Activated CD4-positive, alpha-beta memory T cell treated with anti-CD3 and anti-CD28 coated beads for 36 hours (primary cell): ENCODE results near the gene MAGEB4. TPM values are rescaled to one million over a fixed set of nuclear protein-coding genes. Genes with fewer than 3 reads are reported as not detected.

ENCODE experiments used
- total RNA-seq, 2 experiments: library from RNA; stranded (reverse); gene quantifications; one replicate each; pipeline ENCODE4 v1.2.3, GENCODE V29; 2021

MAGEB4 gene
- total RNA-seq, 2 experiments from 2014 or later = not detected

Other genes starting within 250 kb of the MAGEB4 start
- not detected for gene MAGEB2, start 26.4 kb upstream of the MAGEB4 start, total RNA-seq
- not detected for gene MAGEB3, start 11.3 kb upstream of the MAGEB4 start, total RNA-seq
- not detected for gene MAGEB1, start 5.1 kb downstream of the MAGEB4 start, total RNA-seq
- not detected for gene NR0B1, start 67.4 kb downstream of the MAGEB4 start, total RNA-seq